Measurements from ENCODE around the gene ZNF530. TPM values are rescaled to one million over a fixed set of nuclear protein-coding genes. Genes with fewer than 3 reads are reported as not detected.

ZNF530 gene
- 5.8 and 9.1 TPM in 2 replicates for total RNA-seq

DNA sequence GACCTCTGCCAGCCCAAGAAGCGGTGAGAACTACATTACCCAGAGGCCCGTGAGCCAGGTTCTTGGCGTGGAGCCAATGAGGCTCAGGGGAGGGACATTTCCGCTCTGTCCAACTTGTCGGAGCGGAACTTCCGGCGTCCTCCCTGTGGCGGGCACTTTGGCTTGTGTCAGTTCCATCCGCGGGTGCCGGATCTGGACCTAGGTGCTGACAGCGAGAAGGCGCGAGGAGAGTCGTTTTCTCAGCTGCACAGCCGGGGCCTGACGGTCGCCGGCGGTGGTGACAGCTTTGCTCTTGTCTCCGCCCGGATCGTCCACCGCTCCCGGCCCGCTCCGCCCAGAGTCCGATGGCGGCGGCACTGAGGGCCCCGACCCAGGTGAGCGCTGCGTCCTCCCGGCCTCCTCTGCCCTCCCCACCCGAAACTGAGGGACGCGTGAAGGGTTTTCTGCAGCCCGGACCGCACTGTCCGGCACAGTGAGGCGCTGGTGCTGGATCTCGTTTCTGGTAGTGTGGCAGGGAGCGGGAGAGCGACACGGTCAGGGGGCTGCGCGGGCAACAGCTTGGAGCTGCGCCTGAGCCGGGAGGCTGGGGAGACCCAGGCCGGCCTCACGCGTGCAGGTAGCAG lies at the start of gene ZNF530:
TSS of gene ZNF530 (plus strand) at position 125 of the 623 bp plus-strand sequence. CDS start 4,461 bp downstream, outside the sequence.

DNA sequence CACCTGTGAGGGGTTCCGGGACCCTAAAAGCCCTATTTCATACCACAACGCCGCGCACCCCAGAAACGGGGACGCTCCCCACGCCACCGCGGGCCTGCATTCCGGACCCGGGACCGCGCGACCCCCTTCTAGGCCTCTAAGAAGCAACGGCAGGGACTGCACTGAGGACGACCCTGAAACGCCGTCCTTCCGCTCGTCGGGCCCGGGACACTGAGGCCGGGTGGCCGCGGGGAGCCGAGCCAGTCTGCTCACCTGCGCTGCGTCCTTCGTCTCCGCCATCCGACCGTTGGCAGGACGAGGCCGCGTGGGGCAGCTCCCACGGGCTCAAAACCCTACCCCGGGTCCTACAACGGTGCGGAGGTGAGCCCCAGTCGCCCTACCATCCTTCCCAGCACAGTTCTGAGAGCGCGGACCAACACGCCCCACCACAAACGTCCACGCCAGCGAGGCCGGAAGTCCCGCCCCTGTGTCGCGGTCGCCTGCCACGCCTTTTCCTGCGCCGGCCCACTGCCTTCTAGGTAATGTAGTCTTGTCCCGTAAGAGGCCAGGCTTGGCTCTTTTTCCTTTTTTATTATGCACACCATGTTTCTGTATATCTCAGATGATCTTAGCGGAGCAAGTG lies 40.2 kb upstream of the ZNF530 start, which contains the start of gene ZNF550:
TSS of gene ZNF550 (minus strand) at position 460 of the 622 bp plus-strand sequence. CDS start at position 279, 181 bp downstream.

GRCh38 chr19:57578487-57579205 lies 21.0 kb upstream of the ZNF530 start, which contains the start of gene ZNF416:
TSS of gene ZNF416 (minus strand) at chr19:57578911. CDS start at chr19:57578704, 207 bp downstream.

GRCh38 chr19:57583521-57584416 lies 15.9 kb upstream of the ZNF530 start, which contains the start of gene ZIK1:
TSS of gene ZIK1 (plus strand) at chr19:57584145. CDS start at chr19:57584357, 212 bp downstream.

DNA sequence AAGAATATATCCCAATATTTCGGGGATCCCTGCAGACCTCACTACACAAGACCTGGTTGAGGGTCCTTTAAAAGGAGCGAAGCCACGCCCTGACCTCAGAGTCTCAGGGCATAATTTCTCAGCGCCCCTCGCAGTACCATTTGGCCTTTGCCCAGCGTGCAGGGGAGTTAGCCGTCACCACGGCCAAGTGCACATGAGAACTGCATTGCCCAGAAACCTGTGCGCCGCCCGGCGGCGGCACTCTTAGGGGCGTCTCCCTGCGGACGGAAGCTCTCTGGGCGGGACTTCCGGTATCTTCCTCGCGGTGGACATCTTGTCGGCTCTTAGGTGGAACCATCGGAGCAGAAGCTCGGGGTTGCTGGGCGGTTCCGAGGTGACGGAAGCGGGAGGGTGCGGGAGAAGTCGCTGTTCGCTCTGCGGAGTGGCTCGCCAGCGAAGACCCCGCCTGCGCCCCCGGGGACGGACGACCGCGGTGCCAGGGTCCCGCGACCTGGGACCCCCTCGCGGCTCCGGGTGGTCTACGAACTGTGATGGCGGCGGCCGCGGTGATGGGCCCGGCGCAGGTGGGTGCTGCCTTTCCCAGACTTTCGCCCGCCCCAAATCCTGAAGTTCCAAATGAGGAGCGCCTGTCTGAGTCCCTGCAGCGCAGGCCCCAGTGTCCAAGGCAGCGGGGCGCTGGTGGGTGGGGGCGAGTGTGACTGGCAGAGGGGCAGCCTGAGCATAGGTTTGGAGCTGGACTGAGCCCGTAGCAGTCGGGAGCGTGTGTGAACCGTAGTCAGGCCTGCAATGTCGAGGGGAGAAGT lies 14.5 kb downstream of the ZNF530 start, which contains the start of gene ZNF134:
TSS of gene ZNF134 (plus strand) at position 302 of the 803 bp plus-strand sequence. CDS start 5,227 bp downstream, outside the sequence.

GRCh38 chr19:57632987-57633831 lies 33.5 kb downstream of the ZNF530 start, which contains the start of gene ZNF211:
TSS of gene ZNF211 (plus strand) at chr19:57633168. CDS start at chr19:57633347, 179 bp downstream.

Other genes starting within 250 kb of the ZNF530 start
- 4.9 TPM in 2 replicates for gene ZNF304, start 248.6 kb upstream of the ZNF530 start, total RNA-seq
- 15.3 and 16.9 TPM in 2 replicates for gene TRAPPC2B, start 236.3 kb upstream of the ZNF530 start, total RNA-seq
- gene ZNF547, start 236.3 kb upstream of the ZNF530 start, total RNA-seq: 0.59 and 1.2 TPM in 2 replicates
- gene ZNF548, start 210.0 kb upstream of the ZNF530 start, total RNA-seq: 7.1 and 9.1 TPM in 2 replicates
- gene ZNF17, start 188.7 kb upstream of the ZNF530 start, total RNA-seq: 3.4 and 4.7 TPM in 2 replicates
- 9.4 and 12.6 TPM in 2 replicates for gene ZNF749, start 164.6 kb upstream of the ZNF530 start, total RNA-seq
- 0.15 TPM in 1 of 2 replicates, not detected in the other for gene VN1R1, start 142.7 kb upstream of the ZNF530 start, total RNA-seq
- 8.2 TPM in 2 replicates for gene ZNF772, start 122.3 kb upstream of the ZNF530 start, total RNA-seq
- gene ZNF419, start 112.1 kb upstream of the ZNF530 start, total RNA-seq: 7.7 and 15.5 TPM in 2 replicates
- 11.6 and 12.4 TPM in 2 replicates for gene ZNF773, start 99.9 kb upstream of the ZNF530 start, total RNA-seq
- 2.5 and 3.9 TPM in 2 replicates for gene ZNF549, start 72.5 kb upstream of the ZNF530 start, total RNA-seq
- gene ZNF550, start 40.0 kb upstream of the ZNF530 start, total RNA-seq: 3.6 and 4.9 TPM in 2 replicates
- 2.7 TPM in 2 replicates for gene ZNF416, start 21.0 kb upstream of the ZNF530 start, total RNA-seq
- 4.2 and 4.7 TPM in 2 replicates for gene ZIK1, start 15.7 kb upstream of the ZNF530 start, total RNA-seq
- gene ZNF134, start 14.4 kb downstream of the ZNF530 start, total RNA-seq: 8.4 and 9.1 TPM in 2 replicates
- gene ZNF211, start 33.3 kb downstream of the ZNF530 start, total RNA-seq: 3.4 and 3.9 TPM in 2 replicates
- gene ZSCAN4, start 69.0 kb downstream of the ZNF530 start, total RNA-seq: not detected in 2 replicates
- gene ZNF551, start 82.1 kb downstream of the ZNF530 start, total RNA-seq: 4.0 and 6.8 TPM in 2 replicates
- gene ZNF154, start 109.3 kb downstream of the ZNF530 start, total RNA-seq: 1.0 and 1.3 TPM in 2 replicates
- gene ZNF671, start 127.7 kb downstream of the ZNF530 start, total RNA-seq: 3.4 and 4.5 TPM in 2 replicates
- gene ZNF776, start 146.9 kb downstream of the ZNF530 start, total RNA-seq: 4.8 and 5.7 TPM in 2 replicates
- 4.9 and 5.9 TPM in 2 replicates for gene ZNF586, start 169.8 kb downstream of the ZNF530 start, total RNA-seq
- gene ZNF552, start 215.0 kb downstream of the ZNF530 start, total RNA-seq: 3.0 and 4.2 TPM in 2 replicates
- 8.0 and 9.6 TPM in 2 replicates for gene ZNF587B, start 230.4 kb downstream of the ZNF530 start, total RNA-seq
- gene ZNF587, start 250.0 kb downstream of the ZNF530 start, total RNA-seq: 8.5 and 13.4 TPM in 2 replicates